ENCODE data around the gene THAP10. TPM values are rescaled to one million over a fixed set of nuclear protein-coding genes. Genes with fewer than 3 reads are reported as not detected.
"Not testable (repeated sequence)": the region's sequence is repeated elsewhere in the genome, so short reads cannot be mapped to it uniquely, and the experiment has no call there.

Gene THAP10
- 2.6 TPM for polyA plus RNA-seq (2013, experiment 1 of 2; ENCODE audit: insufficient read length)
- polyA plus RNA-seq (2013, experiment 2 of 2; ENCODE audit: insufficient read length), result 3.6 TPM

DNA sequence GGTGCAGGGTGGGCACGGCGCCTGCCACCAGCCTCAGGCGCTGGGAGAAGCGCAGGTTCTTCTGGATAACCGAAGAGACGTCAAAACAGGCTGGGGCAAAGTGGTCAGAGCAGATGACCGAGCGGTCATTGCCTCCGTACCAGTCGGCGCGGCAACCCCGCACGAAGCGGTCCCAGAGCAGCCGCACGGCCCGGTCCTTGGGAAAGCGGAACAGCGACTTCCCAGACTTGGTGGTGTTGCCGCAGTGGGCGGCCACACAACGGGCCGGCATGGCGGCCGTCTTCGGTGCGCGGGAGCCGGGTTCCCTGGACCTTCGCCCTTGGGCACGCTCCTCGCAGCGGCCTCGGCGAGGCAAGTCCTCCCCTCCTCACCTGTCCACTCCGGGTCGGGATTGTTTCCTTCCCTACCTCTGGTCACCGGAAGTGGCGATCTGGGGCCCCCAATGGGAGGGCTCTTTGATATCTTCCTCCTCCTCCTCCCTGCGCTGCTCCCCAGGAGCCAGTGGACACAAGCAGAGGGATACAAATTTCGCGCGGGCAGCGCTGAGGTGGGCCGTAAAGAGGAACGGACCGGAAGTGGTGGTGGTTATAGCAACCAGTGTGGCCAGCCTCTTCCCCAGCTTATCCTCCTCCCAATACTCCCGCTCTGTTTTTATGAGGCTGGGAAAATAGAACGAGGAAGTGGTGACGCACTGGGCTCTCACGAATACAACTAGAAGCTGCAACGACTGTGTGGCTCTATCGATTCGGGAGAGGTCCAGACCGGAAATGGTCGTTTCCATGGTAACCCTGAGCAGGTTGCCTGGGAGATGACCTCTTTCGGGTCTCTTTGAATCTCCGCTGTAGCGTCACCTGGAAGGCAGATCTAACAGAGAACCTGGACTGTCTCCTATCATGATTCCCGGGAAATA lies at the start of gene THAP10, which contains the start of gene LRRC49:
Gene THAP10, minus strand, starts transcription at position 432 of the 910 bp plus-strand sequence. Its CDS starts 161 bp downstream, at position 271.
Gene LRRC49, plus strand, starts transcription at position 825 of the 910 bp plus-strand sequence. Its CDS starts 69 bp downstream, at position 894.
- peak; percentile 96 for DNase-seq

- DNase-seq, result no peak
Measured at GRCh38 chr15:70936326-70936725, 44.1 kb upstream of the THAP10 start.

- no peak for DNase-seq
Measured at GRCh38 chr15:70935631-70936030, 43.4 kb upstream of the THAP10 start.

GRCh38 chr15:70933411-70933810 lies 41.2 kb upstream of the THAP10 start:
- DNase-seq, result no peak

DNA sequence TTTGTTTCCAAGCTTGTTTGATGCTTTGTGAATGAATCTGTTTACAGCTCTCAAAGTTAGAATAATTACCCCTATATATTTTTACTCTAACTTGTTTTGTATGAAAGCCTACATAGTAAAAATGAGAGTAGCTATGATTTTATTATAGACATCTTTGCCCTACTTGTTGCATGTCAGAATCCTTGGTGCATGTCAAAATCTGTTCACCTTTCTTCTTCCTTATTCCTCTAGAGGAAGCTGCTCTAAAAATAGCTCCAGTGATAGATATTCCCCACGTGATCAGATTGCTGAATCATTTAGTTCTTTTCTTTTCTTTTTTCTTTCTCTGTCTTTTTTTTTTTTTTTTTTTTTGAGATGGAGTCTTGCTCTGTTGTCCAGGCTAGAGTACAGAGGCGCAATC lies 40.2 kb upstream of the THAP10 start:
- DNase-seq, result no peak

- DNase-seq, result no peak
Measured at GRCh38 chr15:70931821-70932220, 39.6 kb upstream of the THAP10 start.

GRCh38 chr15:70926914-70927313 lies 34.7 kb upstream of the THAP10 start:
- DNase-seq, result not testable (repeated sequence)

DNA sequence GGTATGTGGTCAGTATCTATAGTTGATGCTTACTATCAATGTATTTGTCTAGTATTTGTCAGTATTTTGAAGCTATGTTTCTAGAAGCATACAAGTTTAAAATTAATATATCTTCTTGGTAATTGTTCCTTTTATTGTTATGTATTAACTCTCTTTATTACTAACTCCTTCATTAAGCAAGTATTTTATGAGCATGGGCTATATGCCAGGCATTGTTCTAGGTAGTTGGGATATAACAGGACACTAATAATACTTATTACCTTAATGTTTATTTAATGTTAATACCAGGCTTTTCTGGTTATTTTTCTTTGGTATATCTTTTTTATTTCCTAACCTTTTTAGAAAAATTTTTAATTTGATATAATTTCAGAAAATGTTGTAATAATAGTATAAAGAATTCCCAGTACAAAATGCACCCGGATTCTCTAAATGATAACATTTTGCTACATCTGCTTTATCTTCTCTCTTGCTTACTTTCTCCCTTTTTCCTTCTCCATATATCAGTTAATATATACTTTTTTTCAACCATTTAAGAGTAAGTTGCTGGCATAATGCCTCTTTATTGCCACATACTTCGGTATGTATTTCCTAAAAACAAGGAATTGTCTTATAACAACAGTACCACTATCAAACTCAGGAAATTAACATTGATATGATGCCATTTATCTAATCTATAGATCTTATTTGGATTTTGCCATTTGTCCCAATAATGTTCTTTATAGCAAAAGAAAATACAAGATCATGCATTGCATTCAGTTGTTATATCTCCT lies 31.3 kb upstream of the THAP10 start:
- peak; percentile 23 for DNase-seq

- no peak for DNase-seq
Measured at GRCh38 chr15:70922119-70922518, 29.9 kb upstream of the THAP10 start.

GRCh38 chr15:70920981-70921696 lies 28.9 kb upstream of the THAP10 start:
- no peak for DNase-seq

DNA sequence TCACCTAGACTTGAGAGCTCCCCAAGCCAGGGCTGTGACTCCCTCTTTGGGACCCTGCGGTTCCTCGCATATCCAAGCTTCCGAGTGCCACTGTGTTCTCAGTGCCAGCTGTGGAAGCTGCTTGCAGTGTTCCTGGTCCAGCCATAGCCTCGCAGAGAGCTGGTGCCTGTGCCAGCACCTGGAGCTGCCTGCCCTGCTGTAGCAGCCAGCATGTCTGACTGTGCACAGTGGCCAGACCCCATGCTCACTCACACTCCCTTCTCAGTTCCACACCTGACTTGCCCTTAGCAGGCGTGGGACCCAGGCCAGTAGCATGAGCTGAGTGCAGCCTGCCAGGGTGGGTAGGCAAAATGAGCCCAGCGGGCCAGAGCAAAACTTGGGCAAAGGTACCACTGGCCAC lies 25.7 kb upstream of the THAP10 start:
- no peak for DNase-seq

- DNase-seq, result no peak
Measured at GRCh38 chr15:70916531-70916930, 24.3 kb upstream of the THAP10 start.

DNA sequence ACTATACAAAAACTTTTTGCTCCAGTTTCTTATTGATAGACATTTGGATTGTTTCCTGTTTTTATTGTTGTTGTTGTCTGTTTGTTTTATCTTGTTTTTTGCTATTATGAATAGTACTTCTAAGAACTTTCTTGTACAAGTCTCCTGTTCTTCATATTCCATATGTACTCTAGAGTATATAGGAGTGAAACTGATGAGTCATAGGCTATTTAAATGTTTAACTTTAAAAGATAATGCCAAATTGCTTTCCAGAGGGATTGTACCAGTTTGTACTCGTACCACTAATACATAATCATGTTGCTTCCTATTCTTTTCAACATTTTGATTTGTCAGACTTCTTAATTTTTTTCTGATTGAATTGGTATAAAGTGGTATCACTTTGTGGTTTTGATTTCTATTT lies 20.0 kb upstream of the THAP10 start:
- no peak for DNase-seq

- no peak for DNase-seq
Measured at GRCh38 chr15:70910958-70911357, 18.7 kb upstream of the THAP10 start.

DNA sequence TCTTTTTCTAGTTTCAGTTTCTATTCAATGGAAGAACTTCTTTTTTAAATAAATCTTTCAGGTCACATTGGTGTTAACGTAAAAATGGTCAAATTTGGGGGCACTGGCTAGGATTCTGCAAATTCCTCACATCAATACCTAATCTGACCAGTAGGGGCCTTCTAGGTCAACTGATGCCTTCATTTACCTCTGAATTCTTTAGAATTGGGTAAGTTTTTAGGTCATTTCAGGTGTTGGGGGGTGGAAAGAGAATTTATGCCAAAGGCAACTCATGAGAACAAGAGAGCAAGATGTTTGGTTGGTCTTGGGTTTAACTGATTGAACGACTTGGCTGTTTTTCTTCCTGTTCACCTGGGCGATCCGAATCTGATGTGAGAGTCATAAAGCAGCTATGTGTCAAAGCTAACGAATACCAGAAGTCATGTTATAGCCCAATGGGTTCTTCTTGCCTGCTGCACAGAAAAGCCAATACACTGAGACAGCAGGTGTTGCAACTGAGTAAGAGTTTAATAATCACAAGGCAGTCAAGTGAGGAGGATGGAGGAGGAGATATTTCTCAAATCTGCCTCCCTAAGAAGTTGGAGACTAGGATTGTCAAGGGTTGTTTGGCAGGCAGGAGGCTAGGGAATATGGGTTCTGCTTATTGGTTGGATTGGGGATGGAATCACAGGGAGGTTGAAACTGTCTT lies 15.7 kb upstream of the THAP10 start:
- DNase-seq, result no peak

GRCh38 chr15:70906842-70907241 lies 14.6 kb upstream of the THAP10 start:
- peak; percentile 81 for DNase-seq

GRCh38 chr15:70902107-70902506 lies 9.9 kb upstream of the THAP10 start:
- peak; percentile 87 for DNase-seq

- peak; percentile 76 for DNase-seq
Measured at GRCh38 chr15:70892912-70893560, 803 bp upstream of the THAP10 start.

DNA sequence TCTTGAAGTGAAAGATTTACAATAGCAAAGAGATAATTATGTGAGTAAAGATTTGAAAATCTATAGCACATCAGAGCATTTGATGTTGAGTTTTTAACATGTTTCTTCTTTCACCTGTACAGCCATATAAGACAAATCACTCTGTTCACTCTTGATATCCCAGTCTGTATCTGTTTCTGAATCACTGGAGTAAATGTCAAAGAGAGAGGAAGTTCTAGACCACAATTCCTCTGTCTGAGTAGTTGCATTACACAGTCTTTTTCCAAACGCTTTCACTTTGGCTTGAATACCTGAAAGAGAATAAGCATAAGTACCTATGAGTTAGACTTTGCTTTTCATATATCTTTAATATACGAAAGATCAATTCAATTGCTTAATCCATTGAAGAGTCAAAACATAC lies 9.9 kb downstream of the THAP10 start:
- DNase-seq, result no peak

DNA sequence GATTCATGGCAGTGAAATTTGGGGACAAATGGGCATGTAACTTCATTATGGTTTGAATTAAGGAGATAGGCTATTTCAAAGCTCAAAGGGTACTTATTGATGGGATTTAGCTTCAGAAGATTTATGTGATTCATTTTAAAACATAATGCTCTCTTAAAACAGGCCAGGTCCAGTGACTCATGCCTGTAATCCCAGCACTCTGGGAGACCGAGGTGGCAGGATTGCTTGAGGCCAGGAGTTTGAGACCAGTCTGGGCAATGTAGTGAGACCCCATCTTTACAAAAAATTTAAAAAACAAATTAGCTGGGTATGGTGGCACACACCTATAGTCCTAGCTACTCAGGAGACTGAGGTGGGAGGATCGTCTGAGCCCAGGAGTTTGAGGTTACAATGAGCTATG lies 11.5 kb downstream of the THAP10 start:
- DNase-seq, result no peak

DNA sequence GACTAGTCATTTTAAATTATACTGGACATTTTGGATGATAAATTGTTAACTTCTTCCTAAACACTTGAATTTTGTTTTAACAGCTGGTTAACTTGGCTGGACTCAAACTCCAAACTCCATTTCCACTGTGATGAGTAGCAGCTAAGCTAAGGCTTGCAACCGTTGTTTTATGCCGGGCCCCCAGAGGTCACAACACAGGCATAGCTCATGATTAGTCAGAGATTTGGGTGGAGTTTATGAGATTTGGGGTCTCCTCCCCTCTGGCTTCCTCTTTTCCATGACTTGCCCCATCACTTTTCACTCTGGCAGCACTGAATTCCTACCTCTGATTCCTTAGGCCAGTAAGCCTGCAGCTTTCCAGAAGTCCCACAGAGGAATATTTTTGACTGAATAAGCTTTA lies 12.8 kb downstream of the THAP10 start:
- DNase-seq, result peak; percentile 64

All from fibroblast of skin of scalp (primary cell).